HL-60 (cell line): ENCODE results near the gene TENM4.
"Not testable (repeated sequence)": the region's sequence is repeated elsewhere in the genome, so short reads cannot be mapped to it uniquely, and the experiment has no call there.

Source experiments
- DNase-seq, 2 experiments: peaks; one replicate each; pipeline ENCODE4 v3.0.0-alpha.2; 2010 to 2020; ENCODE audit warnings: low read depth in 1 of 2, low spot score in 1 of 2
- H3K27ac ChIP-seq: fragments of 250-450 bp; sonication (Bioruptor Pico); replicated peaks from 2 replicates; pipeline ENCODE4 v1.5.1; 2020; ENCODE audit warnings: mild to moderate bottlenecking, moderate library complexity
- H3K27me3 ChIP-seq: fragments of 250-450 bp; sonication (Bioruptor Pico); 2 replicates; pipeline ENCODE4 v1.5.1; 2021; ENCODE audit warnings: mild to moderate bottlenecking, moderate library complexity; ENCODE audit not compliant: insufficient read depth, poor library complexity, severe bottlenecking
- H3K4me3 ChIP-seq: replicated peaks from 2 replicates; pipeline ENCODE4 v1.5.1; 2011; ENCODE audit warnings: mild to moderate bottlenecking, control low read depth, low read length; ENCODE audit not compliant: insufficient read depth
- GABPA ChIP-seq: IDR thresholded peaks from 2 replicates; pipeline ENCODE4 v1.6.1; 2012; ENCODE audit warnings: low read depth
- POLR2AphosphoS5 ChIP-seq: IDR thresholded peaks from 2 replicates; pipeline ENCODE4 v1.6.1; 2012; ENCODE audit warnings: low read depth
- SPI1 ChIP-seq: IDR thresholded peaks from 2 replicates; pipeline ENCODE4 v1.6.1; 2012; ENCODE audit warnings: low read depth, mild to moderate bottlenecking, borderline replicate concordance
- TF ChIP-seq, protein P1 (sequence below): IDR thresholded peaks from 2 replicates; pipeline ENCODE4 v1.6.1; 2012; ENCODE audit warnings: low read depth; ENCODE audit not compliant: insufficient replicate concordance
- TF ChIP-seq, protein P2 (sequence below): IDR thresholded peaks from one replicate; pipeline ENCODE4 v1.5.1; 2011; ENCODE audit warnings: low read length, control low read depth, inconsistent platforms; ENCODE audit not compliant: insufficient read depth

TENM4 gene

DNA sequence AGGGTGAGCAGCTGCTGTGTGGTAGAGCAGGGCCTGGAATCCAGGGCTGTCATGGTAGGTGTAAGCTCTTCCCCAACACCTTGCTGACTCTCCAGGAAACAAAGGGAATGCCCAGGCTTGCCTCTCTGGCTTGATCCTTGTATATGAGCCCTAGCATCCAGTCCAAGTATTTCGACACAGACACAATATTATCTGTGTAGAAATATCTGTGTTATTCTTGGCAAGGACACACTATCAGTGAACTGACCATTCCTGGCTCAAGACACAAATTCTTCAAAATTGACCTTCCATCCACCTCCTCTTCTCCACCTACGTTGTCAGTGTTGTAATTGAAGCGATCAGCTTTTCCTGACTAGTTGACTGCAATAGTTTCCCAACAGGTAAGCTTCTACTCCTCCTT, 554.2 kb downstream of the TENM4 start:
- DNase-seq, result no peak
- no peaks in the 10 kb centered on the region for H3K27me3 ChIP-seq
- TF ChIP-seq, protein P1, sequence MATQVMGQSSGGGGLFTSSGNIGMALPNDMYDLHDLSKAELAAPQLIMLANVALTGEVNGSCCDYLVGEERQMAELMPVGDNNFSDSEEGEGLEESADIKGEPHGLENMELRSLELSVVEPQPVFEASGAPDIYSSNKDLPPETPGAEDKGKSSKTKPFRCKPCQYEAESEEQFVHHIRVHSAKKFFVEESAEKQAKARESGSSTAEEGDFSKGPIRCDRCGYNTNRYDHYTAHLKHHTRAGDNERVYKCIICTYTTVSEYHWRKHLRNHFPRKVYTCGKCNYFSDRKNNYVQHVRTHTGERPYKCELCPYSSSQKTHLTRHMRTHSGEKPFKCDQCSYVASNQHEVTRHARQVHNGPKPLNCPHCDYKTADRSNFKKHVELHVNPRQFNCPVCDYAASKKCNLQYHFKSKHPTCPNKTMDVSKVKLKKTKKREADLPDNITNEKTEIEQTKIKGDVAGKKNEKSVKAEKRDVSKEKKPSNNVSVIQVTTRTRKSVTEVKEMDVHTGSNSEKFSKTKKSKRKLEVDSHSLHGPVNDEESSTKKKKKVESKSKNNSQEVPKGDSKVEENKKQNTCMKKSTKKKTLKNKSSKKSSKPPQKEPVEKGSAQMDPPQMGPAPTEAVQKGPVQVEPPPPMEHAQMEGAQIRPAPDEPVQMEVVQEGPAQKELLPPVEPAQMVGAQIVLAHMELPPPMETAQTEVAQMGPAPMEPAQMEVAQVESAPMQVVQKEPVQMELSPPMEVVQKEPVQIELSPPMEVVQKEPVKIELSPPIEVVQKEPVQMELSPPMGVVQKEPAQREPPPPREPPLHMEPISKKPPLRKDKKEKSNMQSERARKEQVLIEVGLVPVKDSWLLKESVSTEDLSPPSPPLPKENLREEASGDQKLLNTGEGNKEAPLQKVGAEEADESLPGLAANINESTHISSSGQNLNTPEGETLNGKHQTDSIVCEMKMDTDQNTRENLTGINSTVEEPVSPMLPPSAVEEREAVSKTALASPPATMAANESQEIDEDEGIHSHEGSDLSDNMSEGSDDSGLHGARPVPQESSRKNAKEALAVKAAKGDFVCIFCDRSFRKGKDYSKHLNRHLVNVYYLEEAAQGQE, result no peak
- no peak for TF ChIP-seq SPI1
- no peak overlapping the region for H3K27ac ChIP-seq
- no peak overlapping the region for H3K4me3 ChIP-seq

DNA sequence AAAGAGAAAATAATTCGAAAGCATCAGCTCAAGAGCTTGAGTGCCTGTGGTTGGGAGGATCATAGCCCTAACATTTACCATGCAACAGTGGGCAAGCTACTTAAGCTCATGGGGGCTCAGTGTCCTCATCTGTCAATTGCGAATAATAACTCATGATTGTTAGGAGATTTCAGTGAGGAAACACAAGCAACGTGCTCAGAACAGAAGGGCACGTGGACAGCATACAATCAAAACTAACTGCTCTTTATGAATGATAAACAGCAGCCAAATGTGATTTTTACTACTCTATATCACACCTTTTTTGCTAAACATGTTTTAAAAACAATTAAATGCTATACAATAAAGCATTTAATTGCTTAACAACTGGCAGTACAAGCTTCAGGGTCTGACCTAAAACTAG, 556.1 kb downstream of the TENM4 start:
- H3K27ac ChIP-seq, result no peak overlapping the region
- no peaks in the 10 kb centered on the region for H3K27me3 ChIP-seq
- TF ChIP-seq, protein P1, result no peak
- TF ChIP-seq, protein P2, sequence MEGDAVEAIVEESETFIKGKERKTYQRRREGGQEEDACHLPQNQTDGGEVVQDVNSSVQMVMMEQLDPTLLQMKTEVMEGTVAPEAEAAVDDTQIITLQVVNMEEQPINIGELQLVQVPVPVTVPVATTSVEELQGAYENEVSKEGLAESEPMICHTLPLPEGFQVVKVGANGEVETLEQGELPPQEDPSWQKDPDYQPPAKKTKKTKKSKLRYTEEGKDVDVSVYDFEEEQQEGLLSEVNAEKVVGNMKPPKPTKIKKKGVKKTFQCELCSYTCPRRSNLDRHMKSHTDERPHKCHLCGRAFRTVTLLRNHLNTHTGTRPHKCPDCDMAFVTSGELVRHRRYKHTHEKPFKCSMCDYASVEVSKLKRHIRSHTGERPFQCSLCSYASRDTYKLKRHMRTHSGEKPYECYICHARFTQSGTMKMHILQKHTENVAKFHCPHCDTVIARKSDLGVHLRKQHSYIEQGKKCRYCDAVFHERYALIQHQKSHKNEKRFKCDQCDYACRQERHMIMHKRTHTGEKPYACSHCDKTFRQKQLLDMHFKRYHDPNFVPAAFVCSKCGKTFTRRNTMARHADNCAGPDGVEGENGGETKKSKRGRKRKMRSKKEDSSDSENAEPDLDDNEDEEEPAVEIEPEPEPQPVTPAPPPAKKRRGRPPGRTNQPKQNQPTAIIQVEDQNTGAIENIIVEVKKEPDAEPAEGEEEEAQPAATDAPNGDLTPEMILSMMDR, result no peak
- TF ChIP-seq SPI1 (no peak), POLR2AphosphoS5 (no peak), GABPA (no peak)
- DNase-seq, result no peak
- no peak overlapping the region for H3K4me3 ChIP-seq

DNA sequence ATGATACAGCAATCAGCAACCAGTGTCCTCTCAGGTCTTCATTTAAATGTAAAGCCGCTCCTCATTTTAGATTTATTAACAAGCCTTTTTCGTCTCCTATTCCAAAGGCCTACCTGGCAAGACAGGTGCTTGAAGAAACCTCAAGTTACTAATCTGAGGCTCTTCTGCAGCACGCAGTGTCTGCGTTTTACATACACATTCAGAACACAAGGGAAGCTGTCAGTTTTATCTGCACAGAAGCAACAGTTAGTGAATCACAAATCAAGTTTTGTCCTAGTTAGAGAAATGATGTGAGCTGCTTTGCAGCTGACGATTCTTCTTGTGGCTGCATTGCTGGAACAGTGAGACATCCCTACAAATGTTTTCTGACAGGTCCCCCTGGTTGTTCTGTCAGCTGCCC, 557.3 kb downstream of the TENM4 start:
- H3K27ac ChIP-seq, result no peak overlapping the region
- H3K27me3 ChIP-seq, result no peaks in the 10 kb centered on the region
- no peak overlapping the region for H3K4me3 ChIP-seq
- DNase-seq, result no peak
- TF ChIP-seq POLR2AphosphoS5 (no peak), GABPA (no peak), SPI1 (no peak)
- TF ChIP-seq, protein P1, result no peak
- TF ChIP-seq, protein P2, result no peak

DNA sequence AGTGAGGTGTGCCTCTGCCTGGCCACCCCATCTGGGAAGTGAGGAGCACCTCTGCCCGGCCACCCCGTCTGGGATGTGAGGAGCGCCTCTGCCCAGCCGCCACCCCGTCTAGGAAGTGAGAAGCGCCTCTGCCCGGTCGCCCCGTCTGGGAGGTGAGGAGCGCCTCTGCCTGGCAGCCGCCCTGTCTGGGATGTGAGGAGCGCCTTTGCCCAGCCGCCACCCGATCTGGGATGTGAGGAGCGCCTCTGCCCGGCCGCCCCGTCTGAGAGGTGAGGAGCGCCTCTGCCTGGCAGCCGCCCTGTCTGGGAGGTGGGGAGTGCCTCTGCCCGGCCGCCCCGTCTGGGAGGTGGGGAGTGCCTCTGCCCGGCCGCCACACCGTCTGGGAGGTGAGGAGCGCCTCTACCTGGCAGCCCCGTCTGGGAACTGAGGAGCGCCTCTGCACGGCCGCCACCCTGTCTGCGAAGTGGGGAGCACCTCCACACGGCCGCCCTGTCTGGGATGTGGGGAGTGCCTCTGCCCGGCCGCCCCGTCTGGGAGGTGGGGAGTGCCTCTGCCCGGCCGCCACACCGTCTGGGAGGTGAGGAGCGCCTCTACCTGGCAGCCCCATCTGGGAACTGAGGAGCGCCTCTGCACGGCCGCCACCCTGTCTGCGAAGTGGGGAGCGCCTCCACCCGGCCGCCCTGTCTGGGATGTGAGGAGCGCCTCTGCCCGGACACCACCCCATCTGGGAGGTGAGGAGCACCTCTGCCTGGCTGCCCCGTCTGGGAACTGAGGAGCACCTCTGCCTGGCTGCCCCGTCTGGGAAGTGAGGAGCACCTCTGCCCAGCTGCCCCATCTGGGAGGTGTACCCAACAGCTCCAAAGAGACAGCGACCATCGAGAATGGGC, 561.5 kb downstream of the TENM4 start:
- H3K4me3 ChIP-seq, H3K27me3 ChIP-seq, DNase-seq, H3K27ac ChIP-seq: not testable (repeated sequence)
